HEK293 (cell line): ENCODE data around the gene UBL5.
"Not testable (repeated sequence)": the region's sequence is repeated elsewhere in the genome, so short reads cannot be mapped to it uniquely, and the experiment has no call there.

Source experiments
- CTCF ChIA-PET: fragments of 350-600 bp; formaldehyde crosslinking; extraction: SDS; loops from one replicate; lab custom pipeline; 2021; ENCODE audit warnings: antibody characterized with exemption; lab: Yijun Ruan, JAX
- POLR2A ChIA-PET: fragments of 300-600 bp; formaldehyde crosslinking; extraction: SDS; loops from one replicate; lab custom pipeline; 2020; ENCODE audit warnings: antibody characterized with exemption, inconsistent platforms; lab: Yijun Ruan, JAX
- H3K27ac ChIP-seq: fragments of 200-500 bp; sonication (Bioruptor generic); 2 replicates; pipeline ENCODE4 v1.5.1; 2014; ENCODE audit warnings: low read depth, low read length, control low read depth, inconsistent platforms; ENCODE audit errors: extremely low read depth
- H3K36me3 ChIP-seq, 2 experiments: fragments of 200-500 bp in 1 of 2; sonication (Bioruptor generic) in 1 of 2; 1 replicate in 1 of 2; 2 replicates in 1 of 2; pipeline ENCODE4 v1.5.1; 2014 to 2017; ENCODE audit warnings: inconsistent platforms in 2 of 2, low read length in 2 of 2; ENCODE audit not compliant: control insufficient read depth in 2 of 2, insufficient read depth in 1 of 2
- H3K4me1 ChIP-seq: fragments of 200-500 bp; sonication (Bioruptor generic); 2 replicates; pipeline ENCODE4 v1.5.1; 2014; ENCODE audit warnings: mild to moderate bottlenecking, low read length, inconsistent platforms; ENCODE audit not compliant: control insufficient read depth, insufficient read depth
- H3K4me3 ChIP-seq: 2 replicates; pipeline ENCODE4 v1.5.1; 2011; ENCODE audit warnings: low read depth, mild to moderate bottlenecking, control low read depth, low read length, moderate library complexity
- H3K9me3 ChIP-seq: fragments of 200-500 bp; sonication (Bioruptor generic); 2 replicates; pipeline ENCODE4 v1.5.1; 2014; ENCODE audit warnings: low read depth, low read length, inconsistent platforms; ENCODE audit not compliant: control insufficient read depth, insufficient read depth
- BCL11A ChIP-seq: fragments of 450-650 bp; formaldehyde crosslinking; IDR thresholded peaks from 2 replicates; pipeline ENCODE4 v1.5.1; 2016; ENCODE audit warnings: low read depth, missing biosample characterization, missing genetic modification characterization
- IKZF3 ChIP-seq: fragments of 450-650 bp; IDR thresholded peaks from 2 replicates; pipeline ENCODE4 v1.5.0; 2018; ENCODE audit warnings: missing biosample characterization, mild to moderate bottlenecking, missing genetic modification characterization, moderate library complexity
- INSM2 ChIP-seq: fragments of 450-650 bp; formaldehyde crosslinking; IDR thresholded peaks from 2 replicates; pipeline ENCODE4 v1.5.1; 2016; ENCODE audit warnings: missing biosample characterization, missing genetic modification characterization
- KLF9 ChIP-seq: fragments of 450-650 bp; formaldehyde crosslinking; IDR thresholded peaks from 2 replicates; pipeline ENCODE4 v1.5.1; 2016; ENCODE audit warnings: missing biosample characterization, missing genetic modification characterization, low read depth
- MEIS1 ChIP-seq: sonication (generic); formaldehyde crosslinking; IDR thresholded peaks from 2 replicates; pipeline ENCODE4 v1.8.1; 2022; ENCODE audit warnings: missing genetic modification reagents, mild to moderate bottlenecking, borderline replicate concordance
- MYNN ChIP-seq: fragments of 450-650 bp; formaldehyde crosslinking; IDR thresholded peaks from 2 replicates; pipeline ENCODE4 v1.5.1; 2016; ENCODE audit warnings: missing biosample characterization, missing genetic modification characterization, borderline replicate concordance
- PBX3 ChIP-seq: sonication (generic); formaldehyde crosslinking; IDR thresholded peaks from 2 replicates; pipeline ENCODE4 v1.8.1; 2022; ENCODE audit warnings: mild to moderate bottlenecking, moderate library complexity, missing genetic modification reagents
- SP2 ChIP-seq: fragments of 450-650 bp; formaldehyde crosslinking; IDR thresholded peaks from 2 replicates; pipeline ENCODE4 v1.5.1; 2016; ENCODE audit warnings: missing biosample characterization, missing genetic modification characterization
- ZBTB1 ChIP-seq: fragments of 450-650 bp; formaldehyde crosslinking; IDR thresholded peaks from 2 replicates; pipeline ENCODE4 v1.5.1; 2016; ENCODE audit warnings: missing biosample characterization, missing genetic modification characterization
- ZFP37 ChIP-seq: fragments of 450-650 bp; formaldehyde crosslinking; IDR thresholded peaks from 2 replicates; pipeline ENCODE4 v1.5.1; 2016; ENCODE audit warnings: missing biosample characterization, missing genetic modification characterization
- ZFP69B ChIP-seq: fragments of 450-650 bp; formaldehyde crosslinking; IDR thresholded peaks from 2 replicates; pipeline ENCODE4 v1.5.1; 2016; ENCODE audit warnings: missing biosample characterization, missing genetic modification characterization
- ZNF19 ChIP-seq: fragments of 450-650 bp; formaldehyde crosslinking; IDR thresholded peaks from 2 replicates; pipeline ENCODE4; 2016; ENCODE audit warnings: missing biosample characterization, missing genetic modification characterization, low read depth
- ZNF266 ChIP-seq: fragments of 450-650 bp; formaldehyde crosslinking; IDR thresholded peaks from 2 replicates; pipeline ENCODE4 v1.5.1; 2016; ENCODE audit warnings: missing biosample characterization, missing genetic modification characterization, low read depth
- ZNF280D ChIP-seq: fragments of 450-650 bp; formaldehyde crosslinking; IDR thresholded peaks from 2 replicates; pipeline ENCODE4 v1.5.1; 2016; ENCODE audit warnings: missing biosample characterization, missing genetic modification characterization
- ZNF366 ChIP-seq: fragments of 450-650 bp; formaldehyde crosslinking; conservative IDR thresholded peaks from 2 replicates; pipeline ENCODE4 v1.5.1; 2016; ENCODE audit warnings: missing biosample characterization, missing genetic modification characterization
- ZNF48 ChIP-seq: fragments of 450-650 bp; formaldehyde crosslinking; IDR thresholded peaks from 2 replicates; pipeline ENCODE4 v1.5.1; 2016; ENCODE audit warnings: missing biosample characterization, missing genetic modification characterization
- ZNF76 ChIP-seq: fragments of 450-650 bp; formaldehyde crosslinking; IDR thresholded peaks from 2 replicates; pipeline ENCODE4; 2016; ENCODE audit warnings: low read depth, missing biosample characterization, missing genetic modification characterization, borderline replicate concordance
- ZNF843 ChIP-seq: fragments of 450-650 bp; formaldehyde crosslinking; IDR thresholded peaks from 2 replicates; pipeline ENCODE4 v1.5.1; 2016; ENCODE audit warnings: missing biosample characterization, missing genetic modification characterization

Gene UBL5

GRCh38 chr19:9842834-9843625 is 15.3 kb downstream of the UBL5 start:
- no peak overlapping the region for H3K27ac ChIP-seq
- ChIA-PET POLR2A (no interaction called here), CTCF (interaction anchor here (0.6 kb wide), 3 partner anchors 8 to 157 kb away, joined by 3 to 5 read pairs (median 3); no protein-coding TSS in a partner anchor)
- TF ChIP-seq SP2 (tag by site-specific recombination) (no peak), ZNF76 (tag by site-specific recombination) (no peak)
- no peaks in the 10 kb centered on the region for H3K9me3 ChIP-seq
- H3K4me3 ChIP-seq = no peak overlapping the region
- no peaks in the 10 kb centered on the region for H3K4me1 ChIP-seq
- peaks cover 36 to 99% of the 10 kb centered on the region in 2 experiments for H3K36me3 ChIP-seq

- H3K36me3 ChIP-seq = peaks cover 36 to 99% of the 10 kb centered on the region in 2 experiments
- POLR2A ChIA-PET, H3K4me3 ChIP-seq, H3K27ac ChIP-seq, H3K4me1 ChIP-seq, H3K9me3 ChIP-seq: not testable (repeated sequence)
- CTCF ChIA-PET = interaction anchor here (0.6 kb wide), 1 partner anchor 157 kb away, joined by 5 read pairs; no protein-coding TSS in a partner anchor
- peak; percentile 96 for TF ChIP-seq ZNF280D (tag by site-specific recombination)
Observed at GRCh38 chr19:9843626-9844273, 16.0 kb downstream of the UBL5 start.

GRCh38 chr19:9847087-9847671 is 19.5 kb downstream of the UBL5 start:
- Histone ChIP-seq H3K4me3 (no peak overlapping the region), H3K36me3 (peaks cover 5 to 86% of the 10 kb centered on the region in 2 experiments; a peak in 2 of 3 replicates), H3K27ac (no peak overlapping the region; the same call in 1 of the 2 replicates), H3K4me1 (no peaks in the 10 kb centered on the region), H3K9me3 (no peaks in the 10 kb centered on the region)
- CTCF ChIA-PET = interaction anchor here (0.8 to 1.3 kb wide), 5 partner anchors 13 to 208 kb away, joined by 3 to 6 read pairs (median 3); no protein-coding TSS in a partner anchor
- POLR2A ChIA-PET = no interaction called here
- TF ChIP-seq IKZF3 (tag by site-specific recombination) (no peak), MYNN (tag by site-specific recombination) (no peak), INSM2 (tag by site-specific recombination) (peak; percentile 43; the same call in 1 of the 2 replicates), BCL11A (no peak), MEIS1 (CRISPR knock-in tag) (no peak), ZNF19 (tag by site-specific recombination) (no peak), PBX3 (CRISPR knock-in tag) (no peak), ZBTB1 (tag by site-specific recombination) (no peak), ZNF843 (no peak), ZNF366 (tag by site-specific recombination) (no peak), KLF9 (tag by site-specific recombination) (no peak), ZFP37 (tag by site-specific recombination) (0 out of 2 replicates have a peak, but pooled peaks have one; percentile 38), ZNF266 (tag by site-specific recombination) (no peak), ZFP69B (tag by site-specific recombination) (peak; percentile 45; the same call in 1 of the 2 replicates), ZNF48 (tag by site-specific recombination) (no peak)
